ENCODE data around the gene PDE4B.

PDE4B gene

GRCh38 chr1:66372522-66373101, 579.9 kb downstream of the PDE4B start:
- DNase-seq, result peak; percentile 44

DNA sequence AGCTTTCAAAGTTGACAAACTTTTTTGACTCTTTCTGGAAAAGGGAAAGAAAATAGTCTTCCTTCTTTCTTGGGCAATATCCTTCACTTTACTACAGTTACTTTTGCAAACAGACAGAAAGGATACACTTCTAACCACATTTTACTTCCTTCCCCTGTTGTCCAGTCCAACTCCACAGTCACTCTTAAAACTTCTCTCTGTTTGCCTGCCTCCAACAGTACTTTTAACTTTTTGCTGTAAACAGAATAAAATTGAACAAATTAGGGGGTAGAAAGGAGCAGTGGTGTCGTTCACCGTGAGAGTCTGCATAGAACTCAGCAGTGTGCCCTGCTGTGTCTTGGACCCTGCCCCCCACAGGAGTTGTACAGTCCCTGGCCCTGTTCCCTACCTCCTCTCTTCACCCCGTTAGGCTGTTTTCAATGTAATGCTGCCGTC, 580.5 kb downstream of the PDE4B start:
- DNase-seq, result peak; percentile 34

GRCh38 chr1:66374148-66374547, 581.5 kb downstream of the PDE4B start:
- DNase-seq, result peak; percentile 67

DNA sequence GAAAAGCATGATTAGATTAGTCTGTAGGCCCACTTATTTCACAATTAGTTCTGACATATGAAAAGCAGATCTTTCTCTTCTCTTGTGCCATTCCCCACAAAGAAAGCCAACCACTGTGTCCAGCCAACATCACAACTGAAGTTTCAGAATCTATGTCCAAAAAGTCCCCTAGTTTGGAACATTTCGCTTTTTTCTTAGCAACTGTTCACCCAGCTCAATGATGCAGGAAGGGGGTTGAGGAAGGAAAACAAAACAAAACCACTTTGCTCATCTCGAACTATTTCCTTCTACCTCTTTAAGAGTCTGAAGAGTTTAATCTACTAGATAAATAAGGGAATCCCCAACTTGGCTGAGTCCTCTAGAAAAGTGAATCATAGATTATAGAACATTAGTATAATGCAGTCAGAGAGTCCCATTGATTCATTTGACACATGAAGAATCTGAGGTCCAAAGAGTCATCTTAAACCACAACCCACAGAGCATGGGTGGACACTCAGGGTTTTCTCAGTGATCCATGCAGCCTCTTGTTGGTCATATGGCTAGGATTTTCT, 581.9 kb downstream of the PDE4B start:
- peak; percentile 79 for DNase-seq

GRCh38 chr1:66375125-66375524, 582.4 kb downstream of the PDE4B start:
- DNase-seq, result no peak

DNA sequence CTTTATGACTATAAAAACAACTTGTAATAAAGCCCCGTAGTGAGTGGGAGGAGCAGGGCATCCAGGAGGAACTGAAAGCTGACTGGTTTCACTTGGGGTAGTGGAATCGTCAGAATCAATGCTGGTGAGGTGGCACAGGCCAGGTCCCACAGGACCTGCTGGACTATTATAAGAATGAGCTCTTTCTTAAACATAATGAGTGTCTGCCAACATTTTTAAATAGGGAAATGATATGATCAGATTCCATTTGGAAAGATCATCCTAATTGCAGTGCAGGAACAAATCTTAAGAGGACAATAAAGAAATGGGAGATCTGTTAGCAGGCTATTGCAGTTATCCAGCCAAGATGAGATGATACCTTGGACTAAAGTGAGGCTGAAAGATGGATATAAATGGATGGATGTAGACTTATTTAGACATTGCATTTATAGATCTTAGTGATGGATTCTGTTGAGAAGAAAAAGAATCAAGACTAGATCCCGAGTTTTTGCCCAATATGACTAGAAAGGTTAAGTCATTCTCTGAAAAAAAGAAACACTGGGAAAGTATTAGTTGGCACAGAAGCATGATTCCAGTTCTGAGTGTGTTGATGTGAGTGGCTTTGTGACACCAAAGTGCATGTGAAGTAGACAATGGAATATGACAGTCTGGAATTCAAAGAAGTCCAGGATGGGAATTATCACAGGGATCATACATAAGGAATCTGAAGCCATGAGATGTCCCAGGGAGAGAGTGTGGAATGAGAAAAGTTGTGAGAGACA, 587.9 kb downstream of the PDE4B start:
- peak; percentile 64 for DNase-seq

DNA sequence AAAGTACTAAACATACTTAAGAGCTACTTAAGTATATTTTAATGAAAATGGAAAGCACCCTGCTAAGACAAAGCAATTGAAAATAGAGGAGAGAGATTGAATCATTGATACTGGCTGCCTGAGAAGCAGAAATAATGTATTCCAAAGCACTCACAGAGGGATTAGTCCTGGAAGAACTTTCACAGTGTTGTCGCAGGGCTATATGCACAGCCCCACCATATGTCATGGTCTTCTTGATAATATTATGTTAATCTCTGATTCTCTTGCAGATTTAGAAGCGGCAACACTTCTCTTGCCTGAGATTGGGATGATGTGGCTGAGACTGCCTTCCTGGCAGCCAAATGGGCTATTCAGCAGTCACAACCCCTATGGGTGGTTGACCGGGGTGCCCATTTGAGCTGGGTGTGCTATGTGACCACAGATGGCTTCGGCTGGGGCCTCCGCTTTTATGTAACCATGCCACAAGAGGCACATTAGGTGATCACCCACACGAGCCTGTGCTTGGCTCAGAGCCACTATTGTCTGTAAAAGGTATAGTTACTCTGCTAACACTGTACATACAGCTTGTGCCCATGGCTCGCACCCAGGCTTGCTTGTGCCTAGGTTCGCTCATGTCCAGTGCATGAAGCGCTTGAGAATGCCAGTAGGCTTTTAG, 589.1 kb downstream of the PDE4B start:
- DNase-seq, result no peak

DNA sequence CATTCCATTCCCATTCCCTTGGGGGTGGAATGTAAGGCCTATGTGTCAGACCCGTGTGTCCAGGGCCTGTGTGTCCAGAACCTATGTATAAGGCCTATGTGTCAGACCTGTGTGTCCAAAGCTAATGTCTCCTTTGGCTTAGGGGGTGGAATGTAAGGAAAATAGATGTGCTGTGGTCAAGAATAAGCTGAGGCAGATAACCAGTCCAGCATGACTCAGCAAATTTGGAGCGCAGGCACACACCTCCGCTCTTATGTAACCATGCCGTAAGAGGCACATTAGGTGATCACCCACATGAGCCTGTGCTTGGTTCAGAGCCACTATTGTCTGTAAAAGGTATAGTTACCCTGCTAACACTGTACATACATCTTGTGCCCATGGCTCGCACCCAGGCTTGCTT, 590.5 kb downstream of the PDE4B start:
- no peak for DNase-seq

DNA sequence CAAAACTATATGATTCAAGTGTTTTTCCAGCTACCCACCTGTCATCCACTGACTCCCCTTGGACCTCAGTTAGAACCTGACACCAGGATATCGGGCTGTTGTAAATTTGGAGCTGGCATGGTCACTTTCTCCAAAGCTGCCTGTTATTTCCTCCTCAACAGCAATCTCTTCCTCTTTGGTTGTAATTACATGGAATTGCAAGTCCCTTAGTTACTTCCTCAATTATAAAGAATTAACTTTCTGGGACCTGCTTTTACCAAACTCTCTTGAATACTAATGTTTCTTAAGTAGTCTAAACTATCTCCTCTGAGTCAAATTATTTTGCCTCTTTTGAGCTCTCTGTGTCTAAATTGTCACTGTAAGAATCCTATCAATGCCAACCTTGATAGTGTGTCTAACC, 590.9 kb downstream of the PDE4B start:
- no peak for DNase-seq

GRCh38 chr1:66384258-66384921, 591.7 kb downstream of the PDE4B start:
- no peak for DNase-seq

DNA sequence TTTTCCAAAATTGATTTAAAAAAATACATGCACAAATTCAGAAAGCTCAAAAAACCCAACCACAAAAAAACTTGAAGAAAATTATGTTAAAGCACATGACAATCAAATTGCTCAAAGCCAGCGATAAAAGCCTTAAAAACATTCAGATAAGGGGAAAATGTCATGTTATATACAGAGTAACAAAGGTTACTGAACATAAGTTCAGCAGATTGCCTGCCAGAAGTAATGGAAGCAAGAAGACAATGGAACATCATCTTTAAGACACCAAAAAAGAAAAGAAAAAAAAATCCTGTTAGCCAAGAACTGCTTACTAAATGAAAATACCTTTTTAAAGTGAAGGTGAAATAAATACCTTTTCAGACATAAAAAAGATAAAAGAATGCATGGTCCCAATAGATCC, 594.0 kb downstream of the PDE4B start:
- no peak for DNase-seq

GRCh38 chr1:66388913-66389312, 596.2 kb downstream of the PDE4B start:
- no peak for DNase-seq

DNA sequence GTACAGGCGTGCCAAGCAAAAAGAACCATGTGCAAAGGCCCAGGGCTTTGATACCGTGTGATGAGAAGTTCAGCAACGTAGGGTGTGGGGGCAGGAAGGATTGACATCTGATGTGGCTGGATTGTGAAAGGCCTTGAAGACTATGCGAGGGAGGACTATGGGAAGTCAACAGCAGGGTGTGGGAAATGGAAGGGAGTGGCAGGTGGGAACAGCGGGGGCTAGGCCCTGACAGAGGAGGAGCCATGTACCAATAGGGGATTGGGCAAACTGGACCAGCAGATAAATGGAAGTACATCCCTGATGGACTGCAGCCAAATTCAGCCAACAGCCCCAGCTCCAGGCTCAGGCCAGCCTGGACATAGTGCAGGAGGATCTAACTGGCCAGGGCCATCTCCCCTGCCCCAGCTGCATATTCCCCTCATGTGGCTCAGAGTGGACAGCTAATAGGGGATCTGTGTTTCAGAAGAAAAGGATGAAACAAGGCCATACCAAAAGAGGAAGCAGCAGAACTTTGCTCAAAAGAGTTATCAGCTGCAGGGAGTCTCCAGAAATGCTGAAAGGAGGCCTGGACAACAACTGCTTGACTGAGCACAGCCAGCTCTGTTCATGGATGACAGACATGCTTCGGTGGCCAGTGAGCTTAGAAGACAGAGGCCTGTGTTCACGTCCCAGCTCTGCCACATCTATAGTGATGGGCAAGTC, 601.0 kb downstream of the PDE4B start:
- DNase-seq, result no peak

DNA sequence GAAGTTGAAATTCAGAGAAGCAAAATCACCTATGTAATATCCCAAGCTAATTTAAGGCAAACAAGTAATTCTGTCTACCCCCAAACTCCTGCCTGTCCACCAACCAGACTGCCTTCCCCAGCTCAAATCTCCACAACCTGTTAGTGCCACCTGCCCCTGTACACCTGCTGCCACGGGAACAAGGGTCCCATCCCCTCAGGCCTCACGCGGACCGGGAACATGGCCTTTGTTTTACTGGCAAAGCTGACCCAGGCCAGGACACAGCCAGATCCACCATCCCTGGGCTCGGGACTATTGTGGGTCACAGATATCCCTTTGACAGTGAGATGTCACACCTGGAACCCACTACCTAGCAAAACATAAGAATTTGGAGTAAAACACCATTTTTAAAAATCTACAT, 601.9 kb downstream of the PDE4B start:
- no peak for DNase-seq

DNA sequence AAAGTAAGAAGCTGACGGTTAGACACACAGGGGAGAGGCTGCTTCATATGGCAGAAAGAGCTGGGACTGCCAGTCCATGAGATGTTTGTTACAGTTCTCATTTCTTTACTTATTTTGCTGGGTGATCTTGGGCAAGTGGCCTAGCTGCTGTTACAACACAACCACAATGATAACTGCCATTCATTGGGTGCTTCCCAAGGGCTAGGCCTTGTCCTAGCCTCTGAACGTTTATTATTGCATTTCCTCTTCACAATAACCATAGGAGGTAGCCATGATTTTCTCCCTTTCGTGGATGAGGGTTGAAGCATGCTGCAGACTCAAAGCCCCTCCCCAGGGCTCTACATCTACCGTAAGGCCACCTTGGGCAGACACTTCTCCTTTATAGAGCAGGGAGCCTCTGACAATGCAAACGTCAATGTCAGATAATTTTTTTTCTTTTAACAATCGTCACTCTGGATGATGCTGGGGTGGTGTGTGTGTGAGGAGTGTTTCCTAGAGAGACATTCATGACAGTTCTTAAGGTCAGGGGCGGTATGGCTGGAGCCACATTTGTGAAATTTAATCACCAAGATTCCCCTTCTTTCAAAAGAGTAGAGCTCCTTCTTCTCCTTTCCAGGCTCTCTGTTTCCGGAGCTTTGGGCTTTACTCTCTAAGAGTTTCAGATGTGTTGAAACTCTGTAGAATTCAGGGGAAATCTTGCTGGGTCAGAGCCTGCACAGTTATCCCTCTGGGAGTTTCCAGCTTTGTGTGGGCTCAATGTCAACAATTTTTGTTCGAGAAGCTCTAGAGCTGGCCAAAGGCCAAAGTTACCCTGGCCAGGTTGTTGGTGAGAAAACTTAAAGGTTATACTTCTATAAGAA, 602.7 kb downstream of the PDE4B start:
- DNase-seq, result no peak

GRCh38 chr1:66396212-66396890, 603.7 kb downstream of the PDE4B start:
- DNase-seq, result peak; percentile 44

- DNase-seq, result no peak
Observed at GRCh38 chr1:66397192-66397591, 604.5 kb downstream of the PDE4B start.

DNA sequence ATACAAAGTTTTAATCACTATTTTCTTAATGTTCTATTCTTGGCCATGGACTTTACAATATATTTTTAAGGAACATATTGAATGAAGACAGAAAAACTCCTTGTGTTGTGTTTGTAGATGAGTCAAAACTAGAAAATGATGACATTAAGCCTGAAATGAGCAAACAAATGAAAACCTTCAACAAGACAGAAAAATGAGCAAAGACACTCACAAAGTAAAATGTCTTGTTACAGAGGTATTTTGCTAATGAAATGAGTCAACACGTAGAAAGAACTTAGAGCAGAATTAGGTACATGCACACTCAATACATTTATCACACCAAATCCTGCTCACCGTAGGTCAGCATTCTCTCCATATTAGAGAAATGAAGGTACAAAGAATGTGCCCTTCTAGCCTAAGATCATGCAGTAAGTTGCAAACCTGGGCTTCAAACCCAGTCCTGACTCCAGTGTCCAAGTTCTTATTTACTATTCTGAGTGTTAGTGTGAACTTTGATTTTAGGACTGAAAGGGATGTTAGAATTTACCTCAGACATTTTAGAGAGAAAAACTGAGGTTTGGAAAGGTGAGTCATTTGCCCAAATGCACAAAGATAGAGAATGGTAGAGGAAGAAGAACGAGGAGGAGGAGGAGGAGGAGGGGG, 607.3 kb downstream of the PDE4B start:
- DNase-seq, result peak; percentile 82

- peak; percentile 30 for DNase-seq
Observed at GRCh38 chr1:66400660-66401059, 608.0 kb downstream of the PDE4B start.

DNA sequence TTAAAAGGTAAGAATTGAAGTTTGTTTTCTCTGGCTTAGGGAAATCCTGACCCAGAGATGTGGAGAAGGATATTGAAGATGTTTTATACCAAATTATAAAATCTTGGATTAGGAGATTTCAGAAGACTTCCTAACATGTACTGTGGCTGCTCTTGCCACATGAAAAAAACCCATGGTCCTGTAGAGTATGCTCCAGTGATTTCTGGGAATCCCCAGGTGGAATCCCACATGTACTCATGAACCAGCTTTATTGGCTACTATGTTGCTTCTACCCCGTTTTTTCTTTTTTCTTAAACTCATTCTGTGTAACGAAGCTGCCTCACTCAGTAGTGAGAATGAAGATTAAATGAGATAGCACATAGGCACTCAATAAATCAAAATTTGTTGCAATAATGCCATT, 608.5 kb downstream of the PDE4B start:
- DNase-seq, result no peak

DNA sequence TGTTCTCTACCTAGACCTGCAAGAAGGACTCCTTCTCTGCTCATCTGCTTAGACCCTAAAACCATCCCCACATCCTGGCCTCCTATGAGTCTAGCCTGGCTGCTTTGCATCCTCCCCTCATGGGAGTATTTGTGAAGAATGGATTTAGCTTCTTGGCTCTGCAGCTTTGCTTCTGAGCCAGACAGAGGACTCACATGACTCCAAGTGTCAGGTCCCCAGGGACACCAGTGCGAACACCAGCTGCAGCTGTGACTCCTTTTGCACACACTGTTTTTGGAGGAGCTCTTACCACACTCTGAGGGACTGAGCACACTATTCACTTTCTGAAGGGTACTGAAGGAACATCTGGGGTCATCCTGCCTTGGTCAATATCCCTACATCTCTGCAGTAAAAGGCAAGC, 609.5 kb downstream of the PDE4B start:
- DNase-seq, result no peak
